ENCODE results near the gene TBL3.

TBL3 gene

DNA sequence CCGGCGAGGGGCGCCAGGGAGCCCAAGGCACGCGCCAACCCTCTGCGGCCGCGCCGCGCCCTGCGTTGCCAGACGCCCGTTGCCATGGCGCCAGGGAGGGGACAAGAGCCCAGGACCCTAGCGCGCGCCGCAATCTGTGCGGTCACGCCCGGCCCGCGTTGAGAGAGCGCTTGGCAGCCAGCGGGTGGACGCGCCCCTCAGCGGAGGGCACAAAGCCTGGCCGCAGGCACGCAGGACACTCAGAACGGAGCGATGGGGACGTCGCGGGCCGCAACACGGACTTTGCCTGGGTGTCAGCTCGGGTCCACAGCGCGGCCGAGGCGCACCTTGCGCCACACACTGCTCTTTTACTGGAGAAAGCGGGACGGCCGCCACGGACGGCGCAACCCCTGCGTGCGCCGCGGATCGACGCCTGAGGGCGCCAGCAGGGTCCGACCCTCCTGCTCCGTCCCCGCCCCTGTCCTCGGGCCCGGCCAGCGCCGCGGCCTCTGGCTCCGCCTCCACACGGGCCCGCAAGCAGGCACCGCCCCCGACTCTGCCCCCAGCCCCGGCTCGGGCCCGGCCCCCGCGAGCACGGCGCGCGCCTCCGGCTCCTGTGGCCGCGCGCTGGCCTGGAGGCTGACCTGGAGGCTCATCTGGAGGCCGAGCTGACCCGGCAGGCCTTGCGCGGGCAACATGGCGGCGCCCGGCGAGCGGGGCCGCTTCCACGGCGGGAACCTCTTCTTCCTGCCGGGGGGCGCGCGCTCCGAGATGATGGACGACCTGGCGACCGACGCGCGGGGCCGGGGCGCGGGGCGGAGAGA lies 11.9 kb downstream of the TBL3 start, which contains the start of gene GFER:
Gene GFER, plus strand, starts transcription at position 650 of the 803 bp plus-strand sequence. Its CDS starts 26 bp downstream, at position 676.
- DNase-seq (ENCODE audit: low read depth in 1 of 2, low spot score in 1 of 2) = peak; percentile 93 to 98
- TF ChIP-seq JUND (IDR thresholded peaks at IDR 0.05; ENCODE audit: low read depth) = no peak
- in situ Hi-C loops (cut with HindIII; ENCODE audit: low pct_unique_long_range_greater_than_20kb, low sequenced_read_pairs) = no loop called here

DNA sequence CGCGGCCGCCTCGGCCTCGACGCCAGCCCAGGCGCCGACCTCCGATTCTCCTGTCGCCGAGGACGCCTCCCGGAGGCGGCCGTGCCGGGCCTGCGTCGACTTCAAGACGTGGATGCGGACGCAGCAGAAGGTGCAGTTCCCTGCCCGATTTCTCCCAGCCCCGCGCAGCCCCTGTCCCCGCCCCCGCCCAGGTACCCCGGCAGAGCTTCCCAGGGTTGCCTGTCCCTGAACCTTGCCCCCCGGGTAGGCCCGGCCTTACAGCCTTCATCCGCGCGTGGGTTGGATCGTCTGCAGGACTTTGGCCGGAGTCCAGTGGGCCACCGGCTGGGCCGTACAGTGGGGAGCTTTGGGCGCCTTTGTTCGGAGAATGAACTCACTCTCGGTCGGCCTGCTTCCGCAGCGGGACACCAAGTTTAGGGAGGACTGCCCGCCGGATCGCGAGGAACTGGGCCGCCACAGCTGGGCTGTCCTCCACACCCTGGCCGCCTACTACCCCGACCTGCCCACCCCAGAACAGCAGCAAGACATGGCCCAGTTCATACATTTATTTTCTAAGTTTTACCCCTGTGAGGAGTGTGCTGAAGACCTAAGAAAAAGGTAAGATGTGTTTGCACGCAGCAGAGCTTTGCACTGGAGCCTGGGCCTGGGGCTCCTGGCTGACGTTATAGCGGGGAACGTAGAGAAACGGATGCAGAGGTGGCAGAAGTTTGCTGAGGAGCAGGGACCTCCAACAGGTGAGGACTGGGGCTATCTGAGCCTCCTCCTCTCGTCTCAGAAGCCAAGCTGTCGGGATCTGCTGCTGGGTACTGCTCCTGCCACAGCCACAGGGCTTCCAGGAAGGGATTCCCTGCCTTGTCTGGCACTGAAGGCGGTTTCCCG lies 12.7 kb downstream of the TBL3 start:
- in situ Hi-C loops (cut with HindIII; ENCODE audit: low pct_unique_long_range_greater_than_20kb, low sequenced_read_pairs) = no loop called here
- DNase-seq (ENCODE audit: low read depth in 1 of 2, low spot score in 1 of 2) = no peak

DNA sequence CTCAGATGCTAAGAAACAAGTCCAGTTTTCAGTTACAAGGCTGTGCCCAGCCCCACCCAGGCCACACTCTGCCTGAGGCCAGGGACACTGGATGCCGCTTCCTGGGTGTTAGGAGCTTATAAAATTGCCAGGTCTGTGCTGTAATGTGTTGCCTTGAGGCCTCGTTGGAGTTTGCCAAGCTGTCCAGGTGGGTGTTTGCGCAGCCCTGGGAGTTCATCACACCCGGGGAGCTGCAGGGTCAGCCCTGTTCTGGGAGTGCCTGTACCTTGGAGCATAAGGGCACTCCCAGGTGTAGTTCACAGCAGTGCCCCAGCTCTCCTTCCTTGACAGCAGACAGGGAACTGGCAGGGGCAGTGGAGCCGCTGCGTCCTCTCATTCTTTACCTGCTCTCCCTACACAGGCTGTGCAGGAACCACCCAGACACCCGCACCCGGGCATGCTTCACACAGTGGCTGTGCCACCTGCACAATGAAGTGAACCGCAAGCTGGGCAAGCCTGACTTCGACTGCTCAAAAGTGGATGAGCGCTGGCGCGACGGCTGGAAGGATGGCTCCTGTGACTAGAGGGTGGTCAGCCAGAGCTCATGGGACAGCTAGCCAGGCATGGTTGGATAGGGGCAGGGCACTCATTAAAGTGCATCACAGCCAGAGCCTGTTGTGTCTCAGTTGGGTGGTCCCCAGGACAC lies 13.8 kb downstream of the TBL3 start:
- in situ Hi-C loops (cut with HindIII; ENCODE audit: low pct_unique_long_range_greater_than_20kb, low sequenced_read_pairs) = no loop called here
- peak in 1 of 2 experiments; percentile 28 for DNase-seq (ENCODE audit: low read depth in 1 of 2, low spot score in 1 of 2)
- no peak for TF ChIP-seq JUND (IDR thresholded peaks at IDR 0.05; ENCODE audit: low read depth)

More for the DNA sequence above, 12.7 kb downstream of the TBL3 start:
- no peak for TF ChIP-seq JUND (IDR thresholded peaks at IDR 0.05; ENCODE audit: low read depth)

DNA sequence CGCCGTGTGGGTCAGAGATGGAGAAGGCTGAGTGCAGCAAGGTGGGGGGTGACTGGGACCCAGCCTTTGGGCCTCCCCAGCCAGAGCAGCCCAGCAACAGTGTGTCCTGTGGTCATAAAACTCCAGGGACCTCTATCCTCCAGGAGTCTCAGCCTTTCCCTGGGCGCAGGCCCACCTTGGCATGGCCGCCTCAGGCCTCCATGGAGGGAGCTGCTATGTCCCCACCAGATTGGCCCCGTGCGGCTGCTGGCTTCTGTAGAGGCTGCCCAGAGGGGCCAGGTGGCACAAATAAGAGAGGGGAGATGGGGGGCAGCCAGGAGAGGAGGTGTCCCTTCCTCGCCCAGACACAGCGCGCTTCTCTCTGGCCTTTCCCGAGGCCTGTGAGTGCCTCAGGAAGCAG lies 15.3 kb downstream of the TBL3 start:
- in situ Hi-C loops (cut with HindIII; ENCODE audit: low pct_unique_long_range_greater_than_20kb, low sequenced_read_pairs) = no loop called here
- DNase-seq (ENCODE audit: low read depth in 1 of 2, low spot score in 1 of 2) = no peak

DNA sequence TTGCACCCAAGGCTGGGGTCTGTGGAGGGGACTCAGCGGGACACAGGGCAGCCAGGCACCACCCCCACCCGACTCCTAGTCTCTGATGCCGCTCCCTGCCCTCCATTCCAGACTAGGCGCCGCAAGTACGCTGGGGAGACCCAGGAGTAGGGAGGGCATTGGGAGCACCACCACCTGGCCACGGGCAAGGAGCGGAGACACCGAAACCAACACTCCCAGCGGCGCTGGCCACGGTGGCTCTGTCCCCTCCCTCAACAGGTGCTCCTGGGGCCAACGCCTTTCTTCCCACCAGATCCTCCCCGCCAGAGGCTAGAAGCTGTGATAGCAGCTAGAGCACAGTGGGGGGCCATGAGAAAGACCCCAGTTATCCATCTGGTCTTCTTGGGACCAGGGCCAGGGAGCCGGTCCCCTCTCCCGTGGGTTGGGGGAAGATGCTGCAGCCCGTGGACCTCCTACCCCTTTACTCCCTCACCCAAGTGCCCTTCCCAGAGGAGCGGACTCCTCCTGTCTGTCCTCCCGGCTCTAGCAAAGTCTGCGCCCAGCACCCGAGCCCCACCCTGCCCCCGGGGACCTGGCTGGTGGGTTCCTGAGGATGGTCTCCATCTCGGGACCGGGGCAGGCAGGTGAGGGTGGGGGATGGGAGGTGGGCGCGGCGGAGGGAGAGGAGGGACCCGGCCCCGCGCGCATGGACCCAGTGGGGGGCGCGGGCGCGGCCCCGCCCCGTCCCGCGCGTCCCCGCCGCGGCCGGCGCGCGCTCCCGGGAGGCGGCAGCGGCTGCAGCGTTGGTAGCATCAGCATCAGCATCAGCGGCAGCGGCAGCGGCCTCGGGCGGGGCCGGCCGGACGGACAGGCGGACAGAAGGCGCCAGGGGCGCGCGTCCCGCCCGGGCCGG lies 17.6 kb downstream of the TBL3 start, which contains the start of gene SYNGR3:
Gene SYNGR3, plus strand, starts transcription at position 762 of the 892 bp plus-strand sequence. CDS start 133 bp downstream, outside the sequence.
- in situ Hi-C loops (cut with HindIII; ENCODE audit: low pct_unique_long_range_greater_than_20kb, low sequenced_read_pairs) = no loop called here
- no peak for TF ChIP-seq JUND (IDR thresholded peaks at IDR 0.05; ENCODE audit: low read depth)
- DNase-seq (ENCODE audit: low read depth in 1 of 2, low spot score in 1 of 2) = no peak

More for the DNA sequence above, 15.3 kb downstream of the TBL3 start:
- TF ChIP-seq JUND (IDR thresholded peaks at IDR 0.05; ENCODE audit: low read depth) = no peak

DNA sequence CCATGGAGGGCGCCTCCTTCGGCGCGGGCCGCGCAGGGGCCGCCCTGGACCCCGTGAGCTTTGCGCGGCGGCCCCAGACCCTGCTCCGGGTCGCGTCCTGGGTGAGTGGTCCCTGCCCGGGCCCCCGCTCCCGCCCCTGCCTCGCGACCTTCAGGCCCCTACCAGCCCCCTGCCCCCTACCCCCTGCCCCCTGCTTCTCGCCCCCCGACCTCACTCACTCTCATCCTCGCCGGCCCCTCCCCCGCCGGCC lies 18.2 kb downstream of the TBL3 start:
- no peak for DNase-seq (ENCODE audit: low read depth in 1 of 2, low spot score in 1 of 2)
- in situ Hi-C loops (cut with HindIII; ENCODE audit: low pct_unique_long_range_greater_than_20kb, low sequenced_read_pairs) = no loop called here

DNA sequence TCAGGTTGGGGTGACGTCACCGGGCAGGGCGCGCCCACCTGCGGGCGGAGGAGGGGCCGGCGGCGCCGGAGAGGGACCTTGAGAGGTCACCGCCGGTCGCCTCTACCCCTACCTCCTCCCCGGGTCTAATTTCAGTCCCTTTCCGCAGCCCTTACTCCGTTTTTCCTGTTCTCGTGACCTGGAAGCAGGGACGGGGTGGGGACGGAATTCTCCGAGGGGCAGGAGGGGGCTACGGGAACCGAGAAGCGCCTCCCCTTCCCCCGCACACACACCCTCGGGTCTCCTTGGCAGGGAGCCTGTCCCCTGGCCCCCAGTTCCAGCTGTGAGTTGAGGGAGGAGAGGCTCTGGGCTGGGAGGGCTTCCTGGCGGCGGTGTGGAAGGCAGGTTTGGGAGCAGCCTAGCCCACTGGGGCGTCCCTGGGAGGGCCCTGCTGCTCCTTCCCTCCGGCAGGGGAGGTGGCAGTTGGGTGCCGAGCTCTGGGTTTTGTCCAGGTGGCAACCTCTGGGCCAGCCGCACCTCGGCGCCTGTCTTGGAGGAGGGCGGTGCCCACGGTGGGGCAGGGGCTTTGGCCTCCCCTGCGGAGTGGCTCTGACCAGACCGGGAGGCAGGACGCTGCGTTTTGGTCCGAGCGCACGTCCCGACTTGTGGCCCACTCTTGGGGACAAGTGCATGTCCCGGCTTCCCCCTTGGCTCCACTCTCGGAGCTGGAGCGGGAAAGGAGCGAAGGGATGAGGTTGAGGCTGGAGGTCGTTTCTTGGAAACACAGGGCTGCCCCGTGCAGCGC lies 18.7 kb downstream of the TBL3 start:
- in situ Hi-C loops (cut with HindIII; ENCODE audit: low pct_unique_long_range_greater_than_20kb, low sequenced_read_pairs) = no loop called here
- TF ChIP-seq JUND (IDR thresholded peaks at IDR 0.05; ENCODE audit: low read depth) = no peak
- peak in 1 of 2 experiments; percentile 41 for DNase-seq (ENCODE audit: low read depth in 1 of 2, low spot score in 1 of 2)

More for the DNA sequence above, 18.2 kb downstream of the TBL3 start:
- no peak for TF ChIP-seq JUND (IDR thresholded peaks at IDR 0.05; ENCODE audit: low read depth)

DNA sequence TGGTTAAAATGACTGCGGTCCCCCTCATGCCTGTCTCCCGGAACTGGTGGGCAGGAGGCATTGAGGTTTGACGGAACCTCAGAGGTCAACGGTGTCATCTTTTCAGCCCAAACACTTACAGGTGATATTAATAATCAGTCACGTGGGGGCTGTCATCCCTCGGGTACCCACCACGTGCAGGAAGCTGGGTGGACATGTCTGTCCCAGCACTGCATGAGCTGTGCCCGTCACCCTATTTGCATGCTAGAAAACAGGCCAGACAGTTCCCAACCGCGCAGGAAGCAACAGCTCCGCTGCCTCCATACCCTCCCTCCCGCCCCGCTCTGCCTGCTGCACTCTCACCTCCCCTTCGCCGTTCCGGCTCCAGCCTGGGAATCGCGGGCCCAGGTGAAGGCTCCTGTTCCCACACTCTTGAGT lies 19.3 kb downstream of the TBL3 start:
- DNase-seq (ENCODE audit: low read depth in 1 of 2, low spot score in 1 of 2) = no peak
- no peak for TF ChIP-seq JUND (IDR thresholded peaks at IDR 0.05; ENCODE audit: low read depth)
- in situ Hi-C loops (cut with HindIII; ENCODE audit: low pct_unique_long_range_greater_than_20kb, low sequenced_read_pairs) = no loop called here

DNA sequence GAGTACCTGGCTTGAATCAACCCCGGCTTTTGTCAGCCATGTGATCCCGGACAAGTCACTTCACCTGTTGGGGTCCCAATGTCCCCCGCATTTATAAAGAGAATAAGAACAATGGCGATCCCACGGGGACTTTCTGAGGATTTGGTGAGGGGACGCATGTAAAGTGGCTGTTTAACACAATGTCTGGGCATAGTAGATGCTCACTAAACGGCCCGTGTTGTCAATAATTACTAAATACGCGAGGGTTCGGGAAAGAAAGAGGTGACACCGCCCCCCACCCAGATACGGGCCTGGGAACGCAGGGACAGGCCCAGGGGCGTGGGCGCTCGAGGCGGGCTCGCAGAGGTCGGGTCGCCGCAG lies 19.7 kb downstream of the TBL3 start:
- DNase-seq (ENCODE audit: low read depth in 1 of 2, low spot score in 1 of 2) = no peak
- in situ Hi-C loops (cut with HindIII; ENCODE audit: low pct_unique_long_range_greater_than_20kb, low sequenced_read_pairs) = no loop called here

DNA sequence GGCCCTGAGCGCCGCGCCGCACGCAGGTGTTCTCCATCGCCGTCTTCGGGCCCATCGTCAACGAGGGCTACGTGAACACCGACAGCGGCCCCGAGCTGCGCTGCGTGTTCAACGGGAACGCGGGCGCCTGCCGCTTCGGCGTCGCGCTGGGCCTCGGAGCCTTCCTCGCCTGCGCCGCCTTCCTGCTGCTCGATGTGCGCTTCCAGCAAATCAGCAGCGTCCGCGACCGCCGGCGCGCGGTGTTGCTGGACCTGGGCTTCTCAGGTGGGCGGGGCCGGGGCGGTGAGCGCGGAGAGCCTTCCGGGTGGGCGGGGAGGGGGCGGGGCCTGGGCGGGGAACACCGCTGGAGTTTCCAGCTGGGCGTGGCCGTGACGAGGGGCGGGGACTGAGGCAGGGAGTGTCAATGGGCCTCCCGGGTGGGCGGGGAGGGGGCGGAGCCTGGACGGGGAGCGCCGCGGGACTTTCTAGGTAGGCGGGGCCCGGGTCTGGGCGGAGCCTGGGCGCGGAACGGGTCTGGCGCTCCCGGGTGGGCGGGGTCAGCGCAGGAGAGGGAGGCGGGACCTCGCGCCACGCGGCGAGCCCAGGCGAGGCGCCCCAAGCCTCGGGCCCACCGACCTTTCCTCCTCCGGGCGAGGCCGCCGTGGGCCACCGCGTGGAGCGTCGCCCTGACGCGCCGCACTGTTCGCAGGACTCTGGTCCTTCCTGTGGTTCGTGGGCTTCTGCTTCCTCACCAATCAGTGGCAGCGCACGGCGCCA lies 20.3 kb downstream of the TBL3 start:
- in situ Hi-C loops (cut with HindIII; ENCODE audit: low pct_unique_long_range_greater_than_20kb, low sequenced_read_pairs) = no loop called here
- peak; percentile 85 to 96 for DNase-seq (ENCODE audit: low read depth in 1 of 2, low spot score in 1 of 2)
- TF ChIP-seq JUND (IDR thresholded peaks at IDR 0.05; ENCODE audit: low read depth) = no peak

More for the DNA sequence above, 19.7 kb downstream of the TBL3 start:
- TF ChIP-seq JUND (IDR thresholded peaks at IDR 0.05; ENCODE audit: low read depth) = no peak

All from T47D (cell line).